Brain microvascular endothelial cell (primary cell): Measurements from ENCODE around the gene PPFIA1.

Experiments used
- DNase-seq: peaks from one replicate; pipeline ENCODE4 v3.0.0-alpha.2; 2020
- H3K27ac ChIP-seq: fragments of 250-450 bp; sonication (Bioruptor Pico); 2 replicates; pipeline ENCODE4 v1.5.1; 2020; ENCODE audit warnings: mild to moderate bottlenecking, moderate library complexity
- H3K27me3 ChIP-seq: fragments of 250-450 bp; sonication (Bioruptor Pico); replicated peaks from 2 replicates; pipeline ENCODE4 v1.5.1; 2020; ENCODE audit warnings: mild to moderate bottlenecking
- H3K36me3 ChIP-seq: fragments of 250-450 bp; sonication (Bioruptor Pico); replicated peaks from 2 replicates; pipeline ENCODE4 v1.5.1; 2020; ENCODE audit warnings: mild to moderate bottlenecking
- H3K4me3 ChIP-seq: 2 replicates; pipeline ENCODE4 v1.5.1; 2011; ENCODE audit warnings: low read depth, mild to moderate bottlenecking, control low read depth, low read length, moderate library complexity
- in situ Hi-C: cut with HindIII; loops from 2 replicates; pipeline ENCODE4 v1.10.0; 2017; ENCODE audit warnings: low sequenced_read_pairs, low pct_ligation_motif_present
- TF ChIP-seq, protein P1 (sequence below): IDR thresholded peaks from 2 replicates; pipeline ENCODE4 v1.5.1; 2011; ENCODE audit warnings: low read depth, mild to moderate bottlenecking, moderate library complexity, low read length, control low read depth, inconsistent platforms; ENCODE audit errors: missing control alignments

Gene PPFIA1

GRCh38 chr11:70270104-70270876 lies at the start of gene PPFIA1:
Gene PPFIA1 (plus strand): TSS chr11:70270690. CDS start chr11:70272173, 1,483 bp downstream.
- peaks cover 12% of the 10 kb centered on the region for H3K36me3 ChIP-seq
- H3K27ac ChIP-seq = peak within 1 kb of the TSS; percentile 87
- in situ Hi-C loops = no loop called here
- H3K4me3 ChIP-seq = peak within 1 kb of the TSS; percentile 83
- no peaks in the 10 kb centered on the region for H3K27me3 ChIP-seq
- TF ChIP-seq, protein P1, sequence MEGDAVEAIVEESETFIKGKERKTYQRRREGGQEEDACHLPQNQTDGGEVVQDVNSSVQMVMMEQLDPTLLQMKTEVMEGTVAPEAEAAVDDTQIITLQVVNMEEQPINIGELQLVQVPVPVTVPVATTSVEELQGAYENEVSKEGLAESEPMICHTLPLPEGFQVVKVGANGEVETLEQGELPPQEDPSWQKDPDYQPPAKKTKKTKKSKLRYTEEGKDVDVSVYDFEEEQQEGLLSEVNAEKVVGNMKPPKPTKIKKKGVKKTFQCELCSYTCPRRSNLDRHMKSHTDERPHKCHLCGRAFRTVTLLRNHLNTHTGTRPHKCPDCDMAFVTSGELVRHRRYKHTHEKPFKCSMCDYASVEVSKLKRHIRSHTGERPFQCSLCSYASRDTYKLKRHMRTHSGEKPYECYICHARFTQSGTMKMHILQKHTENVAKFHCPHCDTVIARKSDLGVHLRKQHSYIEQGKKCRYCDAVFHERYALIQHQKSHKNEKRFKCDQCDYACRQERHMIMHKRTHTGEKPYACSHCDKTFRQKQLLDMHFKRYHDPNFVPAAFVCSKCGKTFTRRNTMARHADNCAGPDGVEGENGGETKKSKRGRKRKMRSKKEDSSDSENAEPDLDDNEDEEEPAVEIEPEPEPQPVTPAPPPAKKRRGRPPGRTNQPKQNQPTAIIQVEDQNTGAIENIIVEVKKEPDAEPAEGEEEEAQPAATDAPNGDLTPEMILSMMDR = no peak
- DNase-seq = peak; percentile 87

- H3K27ac ChIP-seq = no peak overlapping the region
- H3K36me3 ChIP-seq = no peaks in the 10 kb centered on the region
- H3K4me3 ChIP-seq = no peak overlapping the region
- no peak for DNase-seq
- in situ Hi-C loops = no loop called here
- TF ChIP-seq, protein P1 = no peak
- H3K27me3 ChIP-seq = no peaks in the 10 kb centered on the region
Observed at GRCh38 chr11:70220920-70221319, 49.6 kb upstream of the PPFIA1 start.

GRCh38 chr11:70225681-70226177 lies 44.8 kb upstream of the PPFIA1 start:
- DNase-seq = no peak
- TF ChIP-seq, protein P1 = no peak
- Histone ChIP-seq H3K27ac (no peak overlapping the region), H3K27me3 (no peaks in the 10 kb centered on the region), H3K4me3 (no peak overlapping the region), H3K36me3 (no peaks in the 10 kb centered on the region)
- in situ Hi-C loops = no loop called here

DNA sequence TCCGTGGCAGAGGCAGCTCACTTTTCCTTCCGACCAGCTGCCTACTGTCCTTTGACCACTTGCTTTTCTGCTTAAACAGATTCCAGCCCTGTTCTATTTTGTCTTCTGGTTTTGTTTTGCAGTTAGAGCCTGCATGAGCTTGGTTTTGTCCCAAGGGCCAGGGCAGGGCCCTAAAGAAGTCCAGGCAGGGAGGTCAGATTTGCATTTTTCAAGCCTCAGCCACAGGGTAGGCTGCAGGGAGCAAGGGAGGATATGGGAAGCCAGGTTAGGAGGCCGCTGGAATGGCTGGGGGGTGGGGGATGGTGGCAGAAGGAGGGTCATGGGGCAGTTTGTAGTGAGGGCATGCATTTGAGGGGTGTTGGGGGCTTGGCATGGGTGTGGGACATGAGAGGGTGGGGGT lies 44.3 kb upstream of the PPFIA1 start:
- H3K36me3 ChIP-seq = no peaks in the 10 kb centered on the region
- DNase-seq = no peak
- H3K4me3 ChIP-seq = no peak overlapping the region
- H3K27ac ChIP-seq = no peak overlapping the region
- no peaks in the 10 kb centered on the region for H3K27me3 ChIP-seq
- TF ChIP-seq, protein P1 = no peak
- in situ Hi-C loops = no loop called here

GRCh38 chr11:70226967-70227366 lies 43.5 kb upstream of the PPFIA1 start:
- TF ChIP-seq, protein P1 = peak; percentile 18
- no peak overlapping the region for H3K27ac ChIP-seq
- no peaks in the 10 kb centered on the region for H3K36me3 ChIP-seq
- no peak for DNase-seq
- in situ Hi-C loops = no loop called here
- H3K4me3 ChIP-seq = no peak overlapping the region
- H3K27me3 ChIP-seq = no peaks in the 10 kb centered on the region
